HG02571 (cell line): ENCODE results near the gene GOPC.

ENCODE experiments used
- ATAC-seq: cut with Tn5 transposase; IDR thresholded peaks from one replicate; pipeline ENCODE4 v1.9.1; 2021; ENCODE audit warnings: mild to moderate bottlenecking, moderate library complexity; ENCODE audit not compliant: unreplicated experiment

The GOPC gene

DNA sequence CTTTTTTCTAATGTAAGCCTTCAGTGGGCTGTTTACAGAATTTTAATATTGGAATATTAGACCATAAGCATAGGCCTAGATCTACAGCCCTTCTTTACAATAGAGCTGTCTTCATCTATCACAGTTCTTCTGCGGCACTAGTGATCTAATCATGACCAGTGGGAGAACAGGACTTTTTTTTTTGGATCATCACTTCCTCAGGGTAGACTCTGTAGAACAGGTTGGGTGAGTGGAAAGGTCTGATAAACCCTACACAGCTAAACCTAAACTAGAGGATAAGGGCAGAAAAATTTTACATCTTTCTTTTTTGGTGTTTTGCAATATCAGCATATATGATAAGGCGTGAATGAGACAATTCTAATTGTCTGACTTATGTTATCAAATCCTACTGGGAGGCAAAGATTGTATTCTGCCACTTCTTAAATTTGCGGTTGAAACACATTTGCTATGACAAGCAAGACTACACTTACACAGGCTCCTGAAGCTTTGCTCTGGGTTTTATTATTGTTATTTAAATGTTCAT, 52.2 kb downstream of the GOPC start:
- ATAC-seq, result no peak

DNA sequence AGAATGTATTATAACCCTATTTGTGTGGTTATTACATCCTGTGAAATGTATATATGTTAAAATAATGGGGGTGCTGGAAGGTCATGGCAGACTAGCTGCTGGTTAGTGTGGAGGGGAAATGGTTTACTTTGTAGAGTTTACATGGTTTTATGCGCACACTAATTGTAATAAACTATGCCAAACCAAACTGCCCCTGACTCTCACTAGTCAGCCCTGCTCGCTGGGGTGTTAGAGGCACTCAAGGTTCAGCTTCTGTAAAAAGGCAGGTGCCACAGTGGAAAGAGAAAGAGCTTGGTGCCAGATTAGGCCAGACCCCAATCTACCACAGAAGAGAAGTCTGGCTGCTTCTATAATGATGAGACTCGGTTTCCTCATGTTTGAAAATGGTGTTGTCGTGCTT, 52.7 kb downstream of the GOPC start:
- ATAC-seq, result no peak

DNA sequence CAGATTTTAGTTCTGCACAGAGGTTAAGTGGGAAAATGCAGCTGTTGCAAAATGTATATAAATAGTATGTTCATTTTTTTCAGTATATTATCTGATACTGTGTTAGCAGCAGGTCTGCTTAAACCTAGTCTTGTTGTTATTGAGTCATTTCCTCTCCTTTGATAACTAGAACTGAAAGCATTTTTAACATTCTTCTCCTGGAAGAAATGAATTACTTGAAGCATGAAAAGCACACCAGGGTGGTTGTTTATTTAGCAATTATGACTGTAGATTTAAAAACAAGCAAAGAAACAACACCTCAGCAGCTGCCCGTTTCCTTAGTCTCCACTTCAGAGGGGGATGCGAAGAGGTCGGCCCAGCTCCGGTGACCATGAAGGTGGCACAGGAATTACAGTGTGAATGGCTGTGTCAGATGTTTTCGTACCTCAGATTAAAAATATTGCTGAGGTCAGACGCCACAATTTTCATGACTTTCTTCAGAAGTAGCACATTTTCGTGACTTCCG, 53.5 kb downstream of the GOPC start:
- ATAC-seq, result no peak

DNA sequence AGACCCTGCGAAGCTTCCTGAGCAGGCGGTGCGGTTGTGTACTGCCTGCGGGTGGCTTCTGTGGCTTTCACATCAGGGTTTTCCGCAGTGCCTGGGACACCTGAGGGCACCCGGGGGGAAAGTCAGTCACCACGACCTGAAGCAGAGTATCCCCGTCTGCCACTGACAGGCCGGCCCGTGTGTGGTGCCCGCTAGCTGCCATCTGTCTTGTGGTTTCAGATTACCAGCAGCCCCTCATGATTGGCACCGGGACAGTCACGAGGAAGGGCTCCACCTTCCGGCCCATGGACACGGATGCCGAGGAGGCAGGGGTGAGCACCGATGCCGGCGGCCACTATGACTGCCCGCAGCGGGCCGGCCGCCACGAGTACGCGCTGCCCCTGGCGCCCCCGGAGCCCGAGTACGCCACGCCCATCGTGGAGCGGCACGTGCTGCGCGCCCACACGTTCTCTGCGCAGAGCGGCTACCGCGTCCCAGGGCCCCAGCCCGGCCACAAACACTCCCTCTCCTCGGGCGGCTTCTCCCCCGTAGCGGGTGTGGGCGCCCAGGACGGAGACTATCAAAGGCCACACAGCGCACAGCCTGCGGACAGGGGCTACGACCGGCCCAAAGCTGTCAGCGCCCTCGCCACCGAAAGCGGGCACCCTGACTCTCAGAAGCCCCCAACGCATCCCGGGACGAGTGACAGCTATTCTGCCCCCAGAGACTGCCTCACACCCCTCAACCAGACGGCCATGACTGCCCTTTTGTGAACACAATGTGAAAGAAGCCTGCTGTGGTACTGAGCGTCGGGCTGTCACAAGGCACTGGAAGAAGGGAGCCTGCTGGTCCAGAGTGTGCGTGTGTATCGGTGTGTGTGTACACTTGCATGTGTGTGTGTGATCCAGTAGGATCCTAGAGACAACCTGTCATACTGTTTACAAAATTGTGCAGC, 54.4 kb downstream of the GOPC start:
- ATAC-seq, result peak; percentile 54

DNA sequence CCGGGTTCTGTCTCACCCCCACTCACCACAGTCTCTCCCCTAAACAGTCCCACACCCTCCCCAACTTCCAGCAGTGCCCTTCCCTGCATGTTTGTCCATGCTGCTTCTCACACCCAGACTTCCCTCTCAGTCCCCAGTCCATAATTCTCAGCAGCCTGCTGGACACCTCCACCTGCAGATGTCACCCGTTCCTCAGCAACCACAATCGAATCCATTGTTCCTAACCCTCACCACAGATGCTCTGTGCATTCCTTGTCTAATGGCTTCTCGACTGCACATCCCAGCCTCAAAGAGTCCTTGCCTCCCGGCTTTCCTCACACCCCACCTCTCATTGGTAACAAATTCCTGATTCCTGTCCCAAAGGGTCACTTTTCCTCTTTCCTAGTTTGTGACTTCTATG, 55.6 kb downstream of the GOPC start:
- no peak for ATAC-seq

DNA sequence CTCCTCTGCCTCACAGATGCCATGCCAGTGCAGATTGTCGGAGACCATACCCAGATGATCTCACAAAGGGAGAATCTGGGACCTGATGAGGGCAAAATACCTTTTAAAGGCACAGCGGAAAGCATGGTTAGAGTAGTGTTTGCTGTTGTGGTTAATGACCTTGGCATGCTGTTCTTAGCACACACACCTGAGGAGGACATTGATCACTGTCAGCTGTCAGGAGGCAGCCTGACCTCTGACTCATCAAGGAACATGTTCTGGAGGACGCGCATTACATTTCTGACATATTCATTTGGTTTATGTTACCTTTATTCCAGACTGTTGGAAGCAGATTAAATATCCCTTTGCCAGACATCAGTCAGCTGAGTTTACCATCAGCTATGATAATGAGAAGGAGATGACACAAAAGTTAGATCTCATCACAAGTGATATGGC, 57.1 kb downstream of the GOPC start:
- ATAC-seq, result no peak

DNA sequence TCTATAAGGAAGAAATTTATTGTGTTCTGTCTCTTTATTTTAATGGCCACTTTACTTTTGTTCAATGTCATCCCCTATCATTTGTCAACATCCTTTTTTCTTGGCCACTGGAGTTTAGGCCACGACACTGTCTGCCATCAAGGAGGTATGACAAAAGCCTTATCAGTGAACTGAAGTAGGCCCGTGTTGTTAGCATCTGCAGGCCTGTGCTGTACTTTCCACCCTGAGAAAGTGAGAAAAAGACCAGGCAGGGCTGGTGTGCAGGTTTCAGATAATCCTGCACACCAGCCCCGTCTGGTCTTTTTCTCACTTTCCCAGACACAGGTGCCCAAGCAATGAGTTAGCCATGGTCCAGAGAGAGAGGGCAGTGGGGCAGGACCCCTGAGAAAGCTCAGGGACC, 57.6 kb downstream of the GOPC start:
- ATAC-seq, result no peak

DNA sequence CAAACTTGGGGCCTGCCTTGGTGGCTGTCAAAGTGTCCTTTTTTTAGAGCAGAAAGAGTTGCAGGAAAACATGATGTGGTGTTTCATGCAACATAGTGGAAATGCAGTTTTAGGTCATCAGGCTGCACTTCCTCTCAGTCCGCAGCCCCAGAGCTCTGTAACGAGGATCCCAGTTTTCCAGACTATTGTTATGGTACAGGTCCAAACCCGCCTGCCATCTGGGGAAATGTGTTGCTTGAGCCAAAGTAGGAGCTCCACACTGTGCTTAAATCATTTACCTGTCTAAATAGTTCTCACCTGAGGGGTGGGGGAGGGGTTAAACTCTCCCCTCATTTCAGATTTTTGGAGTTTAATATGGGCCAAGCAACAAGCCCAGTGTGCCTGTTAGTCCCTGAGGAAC, 59.8 kb downstream of the GOPC start:
- no peak for ATAC-seq

DNA sequence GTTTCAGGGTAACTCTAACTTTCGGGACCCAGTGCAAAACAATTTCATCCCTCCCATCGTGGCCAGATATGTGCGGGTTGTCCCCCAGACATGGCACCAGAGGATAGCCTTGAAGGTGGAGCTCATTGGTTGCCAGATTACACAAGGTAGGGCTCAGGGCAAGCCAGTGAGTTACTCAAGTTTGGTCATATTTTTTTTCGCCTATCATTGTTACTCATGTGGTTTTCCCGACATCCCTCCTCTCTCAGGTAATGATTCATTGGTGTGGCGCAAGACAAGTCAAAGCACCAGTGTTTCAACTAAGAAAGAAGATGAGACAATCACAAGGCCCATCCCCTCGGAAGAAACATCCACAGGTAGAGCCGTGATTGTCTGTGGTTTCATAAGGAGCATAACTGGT, 61.6 kb downstream of the GOPC start:
- ATAC-seq, result no peak

DNA sequence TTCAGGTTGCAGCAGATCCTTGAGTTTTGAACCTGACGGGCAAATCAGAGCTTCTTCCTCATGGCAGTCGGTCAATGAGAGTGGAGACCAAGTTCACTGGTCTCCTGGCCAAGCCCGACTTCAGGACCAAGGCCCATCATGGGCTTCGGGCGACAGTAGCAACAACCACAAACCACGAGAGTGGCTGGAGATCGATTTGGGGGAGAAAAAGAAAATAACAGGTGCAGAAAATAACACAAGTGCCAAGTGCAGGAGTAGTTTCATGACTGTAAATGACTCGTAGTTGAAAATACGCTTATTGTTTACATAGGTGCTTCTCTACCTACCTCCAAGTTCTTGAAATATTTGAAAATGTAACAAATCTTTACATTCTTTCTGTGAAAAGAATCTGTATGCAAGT, 63.7 kb downstream of the GOPC start:
- ATAC-seq, result no peak

DNA sequence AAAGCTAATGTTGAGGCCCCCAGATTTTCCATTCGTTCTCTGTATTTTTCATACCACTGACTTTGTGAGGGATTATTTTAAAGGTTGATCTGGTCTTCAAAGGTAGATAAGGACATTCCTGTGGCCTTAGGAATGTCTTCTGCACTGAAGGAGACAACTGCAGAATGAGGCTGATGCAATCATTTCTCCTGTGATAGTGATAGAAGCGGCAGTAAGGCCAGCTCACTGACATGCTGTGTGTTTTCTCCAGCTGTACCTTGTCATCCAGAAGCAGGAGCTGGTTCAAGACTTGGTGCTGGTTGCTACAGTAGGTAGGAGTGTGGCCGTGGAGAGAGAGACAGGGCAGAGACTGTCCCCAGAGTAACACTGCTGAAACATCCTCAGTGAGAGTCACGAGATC, 66.0 kb downstream of the GOPC start:
- ATAC-seq, result no peak

DNA sequence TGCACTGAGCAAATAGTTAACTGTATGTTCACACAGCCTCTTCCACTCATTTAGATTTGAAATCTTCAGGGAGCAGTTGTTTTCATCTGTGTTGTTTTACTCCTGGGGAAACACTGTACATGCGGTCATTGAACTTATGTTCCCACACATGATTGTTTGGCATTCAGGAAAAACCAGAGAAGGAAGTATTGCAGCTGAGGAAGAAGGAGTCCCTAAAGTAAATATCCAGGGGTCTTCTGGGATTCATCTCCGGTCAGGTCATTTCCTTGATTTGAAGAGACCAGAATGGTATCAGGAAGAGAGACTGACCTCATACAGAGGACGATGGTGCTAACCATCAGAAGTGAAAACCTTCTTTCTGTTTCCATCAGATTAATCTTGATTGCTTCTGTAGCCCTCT, 67.3 kb downstream of the GOPC start:
- no peak for ATAC-seq

DNA sequence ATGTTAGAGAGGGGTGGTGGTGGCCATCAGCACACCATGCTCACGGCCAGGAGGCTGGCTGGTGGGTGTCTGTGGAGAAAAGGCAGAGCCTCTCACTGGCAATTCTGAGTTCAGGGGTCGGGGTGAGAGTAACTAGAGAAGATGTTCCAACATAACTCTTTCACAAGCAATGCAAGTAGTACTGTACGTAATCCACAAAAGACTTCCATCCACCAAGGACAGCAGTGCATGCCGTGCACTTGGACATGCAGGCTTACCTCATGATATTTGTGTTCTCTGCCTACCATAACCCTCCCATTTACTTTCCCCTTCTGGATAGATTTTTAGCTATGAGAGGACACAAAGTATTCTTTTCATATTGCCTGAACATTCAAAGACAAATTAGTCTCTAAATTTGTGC, 68.5 kb downstream of the GOPC start:
- no peak for ATAC-seq

DNA sequence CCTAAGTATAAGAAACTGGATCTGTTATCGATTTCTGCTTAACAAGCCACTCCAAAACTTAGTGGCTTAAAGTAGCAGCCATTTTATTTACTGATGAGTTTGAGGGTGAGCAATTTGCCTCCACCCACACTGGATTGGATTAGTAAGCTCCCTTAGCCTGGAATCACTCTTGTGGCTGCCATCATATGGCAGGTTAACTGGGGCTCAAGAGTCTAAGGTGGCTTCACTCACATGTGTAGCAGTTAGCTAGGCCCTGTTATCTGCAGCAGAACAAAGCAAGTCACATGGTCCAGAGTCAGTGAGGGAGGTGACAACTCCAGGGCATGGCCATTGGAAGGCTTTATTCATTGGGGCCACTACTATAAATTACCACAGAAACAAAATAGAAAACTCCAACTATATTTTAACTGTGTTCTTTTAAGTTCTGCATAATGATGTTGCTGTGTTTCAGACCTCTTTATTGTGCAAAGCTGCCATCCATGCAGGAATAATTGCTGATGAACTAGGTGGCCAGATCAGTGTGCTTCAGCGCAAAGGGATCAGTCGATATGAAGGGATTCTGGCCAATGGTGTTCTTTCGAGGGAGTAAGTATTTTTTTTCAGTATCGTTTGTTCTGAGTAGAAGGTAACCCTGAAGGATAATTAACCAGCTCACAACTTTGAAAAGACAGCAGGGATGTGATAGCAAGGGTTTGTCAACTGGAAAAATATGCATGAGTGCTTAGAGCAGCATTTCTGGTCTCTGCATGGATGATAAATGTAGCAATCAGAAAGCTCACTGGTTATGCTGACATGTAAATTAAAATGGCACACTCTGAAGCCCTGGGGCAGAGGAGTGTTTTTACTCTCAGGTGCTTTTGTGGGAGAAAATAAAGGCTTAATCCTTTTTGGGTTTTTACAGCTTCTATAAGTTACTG, 70.2 kb downstream of the GOPC start:
- ATAC-seq, result no peak

DNA sequence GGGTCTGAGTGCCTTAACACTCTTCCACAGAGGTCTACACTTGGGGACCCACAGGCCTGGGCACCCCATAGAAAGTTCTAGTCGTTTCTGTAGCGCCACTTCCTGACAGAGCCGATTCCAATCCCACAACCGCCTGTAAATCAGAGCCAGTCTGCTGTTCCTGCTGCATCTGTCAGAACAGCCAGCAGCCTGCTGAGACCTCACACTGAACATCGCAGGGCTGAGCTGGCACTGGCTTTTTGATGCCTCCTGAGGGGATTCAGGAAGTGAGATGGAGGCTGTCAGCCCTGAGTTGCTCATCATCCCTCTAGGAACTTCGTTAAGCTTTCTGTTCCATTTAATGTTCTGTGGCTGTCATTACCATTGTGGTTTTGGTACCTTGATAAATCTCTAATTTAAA, 71.0 kb downstream of the GOPC start:
- no peak for ATAC-seq

DNA sequence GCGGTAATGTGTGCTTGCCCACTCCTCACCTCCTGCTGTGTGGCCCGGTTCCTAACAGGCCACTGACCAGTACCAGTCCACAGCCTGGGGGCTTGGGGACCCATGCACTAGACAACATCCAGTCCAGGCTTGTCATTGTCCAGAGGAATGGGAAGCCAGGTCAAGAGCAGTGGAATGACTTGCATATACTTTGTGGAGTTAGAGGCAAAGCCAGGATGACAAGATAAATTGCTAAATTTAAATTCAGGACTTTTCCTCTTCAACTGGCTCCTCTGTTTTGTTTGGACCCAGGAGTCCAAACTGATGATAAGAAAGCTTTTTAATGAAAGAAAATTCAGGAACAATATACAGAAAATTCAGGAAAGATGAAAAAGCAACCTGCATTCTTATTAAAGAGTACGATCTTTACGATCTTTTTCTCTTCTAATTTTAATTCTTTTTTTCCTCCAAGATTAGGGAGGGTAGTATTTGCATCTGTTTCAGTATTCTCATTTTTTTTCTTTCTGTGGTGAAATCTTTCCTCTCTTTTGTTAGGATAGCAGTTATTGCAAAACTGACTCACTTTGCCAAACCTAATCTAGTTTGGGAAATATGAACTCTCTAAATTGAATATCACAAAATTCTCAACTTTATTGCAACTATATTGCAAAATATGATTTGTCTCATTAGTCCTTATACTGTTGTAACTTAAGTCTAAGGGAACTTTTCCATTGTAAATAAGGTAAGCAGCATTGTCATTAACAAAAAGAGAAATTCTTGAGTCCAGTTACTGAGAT, 71.7 kb downstream of the GOPC start:
- no peak for ATAC-seq

DNA sequence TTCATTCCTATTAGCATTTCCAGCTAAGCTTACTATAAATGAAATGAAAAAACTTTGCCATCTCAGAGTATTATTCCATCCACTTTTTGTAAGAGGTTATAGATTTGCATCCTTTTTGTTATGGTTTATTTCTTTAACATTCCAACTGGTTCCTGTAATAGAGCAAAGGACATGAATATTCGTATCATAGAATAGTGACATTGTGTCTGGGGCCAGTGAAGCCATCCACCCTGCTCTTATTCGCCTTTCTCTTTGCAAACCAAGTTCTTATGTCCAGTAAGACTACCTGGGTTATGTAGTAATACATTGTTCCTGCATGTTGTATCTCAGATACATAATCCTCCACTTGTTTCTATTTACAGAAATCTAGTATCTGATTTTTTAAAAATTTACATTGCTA, 76.7 kb downstream of the GOPC start:
- no peak for ATAC-seq

DNA sequence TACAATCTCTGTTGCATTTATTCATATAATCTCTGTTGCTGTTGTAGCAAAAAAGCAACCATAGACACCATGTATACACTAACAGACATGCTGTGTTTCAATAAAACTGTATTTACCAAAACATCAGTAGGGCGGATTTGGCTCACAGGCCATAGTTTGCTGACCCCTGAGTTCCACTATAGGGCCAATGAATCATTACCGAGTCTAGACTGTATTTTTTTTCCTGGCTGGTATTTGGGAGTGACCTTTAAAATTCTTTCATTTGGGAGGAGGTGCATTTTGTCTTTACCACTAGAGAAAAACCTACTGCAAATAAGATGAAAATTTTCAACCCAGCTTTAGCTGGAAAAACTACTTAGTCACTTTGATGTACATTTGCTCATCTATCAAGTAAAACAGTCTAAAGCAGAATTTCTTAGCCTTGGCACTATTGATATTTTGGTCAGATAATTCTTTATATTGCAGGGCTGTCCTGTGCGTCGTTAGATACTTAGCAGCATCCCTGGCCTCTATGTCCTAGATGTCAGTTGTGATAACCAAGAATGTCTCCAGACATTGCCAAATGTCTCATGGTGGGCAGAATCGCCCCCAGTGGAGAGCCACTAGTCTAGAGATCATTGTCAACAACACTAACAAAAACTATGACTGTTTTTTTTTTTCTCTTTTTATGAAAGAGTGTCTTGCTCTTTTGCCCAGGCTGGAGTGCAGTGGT, 80.4 kb downstream of the GOPC start:
- no peak for ATAC-seq

DNA sequence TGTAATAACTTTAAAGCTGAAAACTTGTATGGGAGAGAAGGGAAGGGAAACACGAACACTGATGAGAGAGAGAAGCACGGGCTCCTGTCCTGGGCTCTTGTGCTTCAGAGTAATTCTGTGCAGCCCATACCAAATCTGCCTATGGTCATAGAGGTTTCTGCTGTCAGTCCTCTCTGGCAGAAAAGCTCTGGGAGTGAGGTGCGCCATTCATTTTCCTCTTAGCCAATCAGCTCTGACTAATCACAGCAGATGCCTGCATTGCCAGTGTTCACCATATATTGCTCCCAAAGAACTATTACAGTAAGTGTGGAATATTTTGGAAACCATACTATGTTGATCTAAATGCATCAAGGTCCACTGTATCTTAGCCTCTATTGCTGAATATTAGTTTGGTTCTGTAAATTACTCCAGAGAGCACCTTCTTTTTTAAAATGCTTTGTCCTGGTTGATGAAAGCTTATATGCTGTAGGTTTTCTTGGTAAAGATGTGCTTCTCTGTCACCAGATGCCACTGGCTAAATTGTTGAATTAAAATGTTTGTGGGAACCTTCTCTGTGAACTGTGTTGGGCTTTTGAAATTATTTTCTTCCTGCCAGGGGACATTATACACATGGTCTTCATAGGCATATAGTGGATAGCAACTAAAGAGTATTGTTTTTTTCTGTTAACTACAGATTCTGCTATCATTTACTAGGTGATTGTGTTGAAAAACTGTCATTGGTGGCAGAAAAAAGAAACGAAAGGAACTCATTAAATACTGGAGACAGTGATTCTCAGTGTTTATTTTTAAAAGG, 81.5 kb downstream of the GOPC start:
- no peak for ATAC-seq
